Measurements from ENCODE around the gene TESK1.

The TESK1 gene

DNA sequence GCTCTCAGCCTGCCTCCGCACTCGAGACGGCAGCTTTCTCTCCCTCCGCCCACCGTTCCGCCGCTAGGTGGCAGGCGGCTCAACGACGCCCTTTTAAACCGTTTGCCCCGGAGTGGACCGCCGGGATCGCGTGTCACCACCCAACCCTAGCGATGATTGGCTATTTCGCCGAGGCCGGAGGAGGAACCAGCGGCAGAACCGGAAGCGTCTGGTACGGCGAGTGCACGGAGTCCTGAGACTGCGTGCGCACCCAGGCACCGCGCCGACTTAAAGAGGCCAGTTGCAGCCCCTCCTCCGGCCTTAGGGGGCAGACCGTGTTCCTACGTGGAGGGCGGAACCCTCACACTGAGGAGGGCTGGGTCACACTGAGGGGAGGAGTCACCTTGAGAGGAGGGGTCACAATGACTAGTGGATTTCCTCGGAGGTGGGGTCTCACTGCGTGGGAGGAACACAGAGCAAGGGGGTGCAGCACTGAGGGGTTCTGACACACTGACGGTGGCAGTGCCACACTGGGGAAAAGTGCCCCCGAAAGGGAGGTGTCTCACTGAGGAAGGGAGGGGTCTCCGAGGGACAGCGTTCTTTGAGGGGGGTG, 980 bp upstream of the TESK1 start:
- H3K36me3 ChIP-seq (ENCODE audit: insufficient read depth, insufficient read length, low read length) = peaks cover 27% of the 10 kb centered on the region
- DNase-seq (ENCODE audit: low read depth, low spot score) = peak; percentile 99
- H3K4me1 ChIP-seq (ENCODE audit: insufficient read depth, insufficient read length) = peaks cover 12% of the 10 kb centered on the region
- no peak for TF ChIP-seq ZNF274 (IDR thresholded peaks at IDR 0.05; ENCODE audit: low read depth, low read length)
- TF ChIP-seq SUZ12 (IDR thresholded peaks at IDR 0.05; ENCODE audit: extremely low read depth, insufficient read depth, insufficient read length) = no peak
- no peak for TF ChIP-seq YY1 (IDR thresholded peaks at IDR 0.05; ENCODE audit: insufficient read depth, insufficient read length)
- H3K9me3 ChIP-seq (ENCODE audit: insufficient read depth, low read length) = 0 out of 2 replicates have a peak, but pooled peaks cover 3% of the 10 kb centered on the region
- peak overlapping the region; percentile 75 for H3K9ac ChIP-seq (ENCODE audit: insufficient read length, low read depth)
- H3K27me3 ChIP-seq (ENCODE audit: insufficient read depth, insufficient read length) = no peaks in the 10 kb centered on the region
- H3K4me3 ChIP-seq (ENCODE audit: insufficient read length, low read depth) = peak overlapping the region; percentile 84

- Histone ChIP-seq H3K36me3 (ENCODE audit: insufficient read depth, insufficient read length, low read length) (peaks cover 38% of the 10 kb centered on the region), H3K9ac (ENCODE audit: insufficient read length, low read depth) (peak overlapping the region; percentile 84), H3K9me3 (ENCODE audit: insufficient read depth, low read length) (no peaks in the 10 kb centered on the region), H3K27me3 (ENCODE audit: insufficient read depth, insufficient read length) (no peaks in the 10 kb centered on the region), H3K4me3 (ENCODE audit: insufficient read length, low read depth) (peak overlapping the region; percentile 65), H3K4me1 (ENCODE audit: insufficient read depth, insufficient read length) (peaks cover 4% of the 10 kb centered on the region)
- DNase-seq (ENCODE audit: low read depth, low spot score) = no peak
- TF ChIP-seq SUZ12 (IDR thresholded peaks at IDR 0.05; ENCODE audit: extremely low read depth, insufficient read depth, insufficient read length) (no peak), ZNF274 (IDR thresholded peaks at IDR 0.05; ENCODE audit: low read depth, low read length) (no peak), YY1 (IDR thresholded peaks at IDR 0.05; ENCODE audit: insufficient read depth, insufficient read length) (no peak)
Observed at GRCh38 chr9:35605351-35606137, 482 bp downstream of the TESK1 start.

GRCh38 chr9:35606138-35606504, 1.1 kb downstream of the TESK1 start:
- Histone ChIP-seq H3K9me3 (ENCODE audit: insufficient read depth, low read length) (no peaks in the 10 kb centered on the region), H3K36me3 (ENCODE audit: insufficient read depth, insufficient read length, low read length) (peaks cover 38% of the 10 kb centered on the region), H3K4me3 (ENCODE audit: insufficient read length, low read depth) (peak overlapping the region; percentile 65), H3K9ac (ENCODE audit: insufficient read length, low read depth) (peak overlapping the region; percentile 84), H3K4me1 (ENCODE audit: insufficient read depth, insufficient read length) (peaks cover 4% of the 10 kb centered on the region), H3K27me3 (ENCODE audit: insufficient read depth, insufficient read length) (no peaks in the 10 kb centered on the region)
- no peak for TF ChIP-seq ZNF274 (IDR thresholded peaks at IDR 0.05; ENCODE audit: low read depth, low read length)
- no peak for DNase-seq (ENCODE audit: low read depth, low spot score)

- Histone ChIP-seq H3K4me3 (ENCODE audit: insufficient read length, low read depth) (no peak overlapping the region), H3K9ac (ENCODE audit: insufficient read length, low read depth) (peak overlapping the region; percentile 25)
- no peak for TF ChIP-seq ZNF274 (IDR thresholded peaks at IDR 0.05; ENCODE audit: low read depth, low read length)
- no peak for TF ChIP-seq YY1 (IDR thresholded peaks at IDR 0.05; ENCODE audit: insufficient read depth, insufficient read length)
- no peak for TF ChIP-seq SUZ12 (IDR thresholded peaks at IDR 0.05; ENCODE audit: extremely low read depth, insufficient read depth, insufficient read length)
Observed at GRCh38 chr9:35606726-35607125, 1.7 kb downstream of the TESK1 start.

GRCh38 chr9:35608221-35608620, 3.2 kb downstream of the TESK1 start:
- TF ChIP-seq ZNF274 (IDR thresholded peaks at IDR 0.05; ENCODE audit: low read depth, low read length) = no peak
- TF ChIP-seq SUZ12 (IDR thresholded peaks at IDR 0.05; ENCODE audit: extremely low read depth, insufficient read depth, insufficient read length) = no peak
- TF ChIP-seq YY1 (IDR thresholded peaks at IDR 0.05; ENCODE audit: insufficient read depth, insufficient read length) = no peak
- H3K4me1 ChIP-seq (ENCODE audit: insufficient read depth, insufficient read length) = peaks cover 4% of the 10 kb centered on the region
- H3K27me3 ChIP-seq (ENCODE audit: insufficient read depth, insufficient read length) = no peaks in the 10 kb centered on the region
- no peak overlapping the region for H3K4me3 ChIP-seq (ENCODE audit: insufficient read length, low read depth)
- DNase-seq (ENCODE audit: low read depth, low spot score) = no peak
- no peaks in the 10 kb centered on the region for H3K9me3 ChIP-seq (ENCODE audit: insufficient read depth, low read length)
- peaks cover 38% of the 10 kb centered on the region for H3K36me3 ChIP-seq (ENCODE audit: insufficient read depth, insufficient read length, low read length)
- no peak overlapping the region for H3K9ac ChIP-seq (ENCODE audit: insufficient read length, low read depth)

More at GRCh38 chr9:35606726-35607125, 1.7 kb downstream of the TESK1 start:
- DNase-seq (ENCODE audit: low read depth, low spot score) = no peak
- no peaks in the 10 kb centered on the region for H3K9me3 ChIP-seq (ENCODE audit: insufficient read depth, low read length)
- H3K27me3 ChIP-seq (ENCODE audit: insufficient read depth, insufficient read length) = no peaks in the 10 kb centered on the region
- H3K36me3 ChIP-seq (ENCODE audit: insufficient read depth, insufficient read length, low read length) = peaks cover 38% of the 10 kb centered on the region
- peaks cover 4% of the 10 kb centered on the region for H3K4me1 ChIP-seq (ENCODE audit: insufficient read depth, insufficient read length)

GRCh38 chr9:35609001-35609819, 4.1 kb downstream of the TESK1 start:
- TF ChIP-seq SUZ12 (IDR thresholded peaks at IDR 0.05; ENCODE audit: extremely low read depth, insufficient read depth, insufficient read length) (no peak), YY1 (IDR thresholded peaks at IDR 0.05; ENCODE audit: insufficient read depth, insufficient read length) (no peak), ZNF274 (IDR thresholded peaks at IDR 0.05; ENCODE audit: low read depth, low read length) (no peak)
- peak overlapping the region; percentile 1 for H3K9ac ChIP-seq (ENCODE audit: insufficient read length, low read depth)
- H3K36me3 ChIP-seq (ENCODE audit: insufficient read depth, insufficient read length, low read length) = peaks cover 38% of the 10 kb centered on the region
- no peaks in the 10 kb centered on the region for H3K9me3 ChIP-seq (ENCODE audit: insufficient read depth, low read length)
- no peak for DNase-seq (ENCODE audit: low read depth, low spot score)
- H3K4me3 ChIP-seq (ENCODE audit: insufficient read length, low read depth) = no peak overlapping the region
- H3K4me1 ChIP-seq (ENCODE audit: insufficient read depth, insufficient read length) = peaks cover 4% of the 10 kb centered on the region
- no peaks in the 10 kb centered on the region for H3K27me3 ChIP-seq (ENCODE audit: insufficient read depth, insufficient read length)

DNA sequence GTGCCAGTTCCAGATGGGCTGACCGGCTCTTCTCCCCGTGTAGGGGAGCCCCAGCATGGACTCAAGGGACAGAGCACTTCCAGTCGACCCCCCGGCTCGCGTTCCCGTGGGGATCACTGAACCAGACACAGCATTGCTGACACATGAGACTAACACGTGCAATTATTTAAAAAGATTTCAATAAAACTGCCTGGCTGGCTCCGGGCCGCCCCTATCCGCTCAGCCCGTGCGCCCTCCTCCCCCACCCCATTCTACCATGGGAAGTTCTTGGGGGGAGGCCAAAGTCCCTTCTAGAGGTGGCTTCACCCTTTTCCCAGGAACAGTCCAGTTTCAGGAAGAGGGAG, 4.7 kb downstream of the TESK1 start:
- DNase-seq (ENCODE audit: low read depth, low spot score) = no peak

More for the DNA sequence above, 4.7 kb downstream of the TESK1 start:
- Histone ChIP-seq H3K9ac (ENCODE audit: insufficient read length, low read depth) (no peak overlapping the region), H3K9me3 (ENCODE audit: insufficient read depth, low read length) (no peaks in the 10 kb centered on the region), H3K27me3 (ENCODE audit: insufficient read depth, insufficient read length) (peaks cover 3% of the 10 kb centered on the region), H3K4me3 (ENCODE audit: insufficient read length, low read depth) (no peak overlapping the region), H3K4me1 (ENCODE audit: insufficient read depth, insufficient read length) (peaks cover 4% of the 10 kb centered on the region), H3K36me3 (ENCODE audit: insufficient read depth, insufficient read length, low read length) (peaks cover 38% of the 10 kb centered on the region)
- no peak for TF ChIP-seq SUZ12 (IDR thresholded peaks at IDR 0.05; ENCODE audit: extremely low read depth, insufficient read depth, insufficient read length)
- no peak for TF ChIP-seq ZNF274 (IDR thresholded peaks at IDR 0.05; ENCODE audit: low read depth, low read length)
- TF ChIP-seq YY1 (IDR thresholded peaks at IDR 0.05; ENCODE audit: insufficient read depth, insufficient read length) = no peak
